GM11168 (cell line): ENCODE measurements around the gene PDE4D.

Experiments used
- in situ Hi-C: fragments of 300-500 bp; cut with MboI; formaldehyde crosslinking; loops from one replicate; pipeline ENCODE4 v1.12.0; 2022; ENCODE audit warnings: low sequenced_read_pairs; ENCODE audit not compliant: unreplicated experiment

PDE4D gene

DNA sequence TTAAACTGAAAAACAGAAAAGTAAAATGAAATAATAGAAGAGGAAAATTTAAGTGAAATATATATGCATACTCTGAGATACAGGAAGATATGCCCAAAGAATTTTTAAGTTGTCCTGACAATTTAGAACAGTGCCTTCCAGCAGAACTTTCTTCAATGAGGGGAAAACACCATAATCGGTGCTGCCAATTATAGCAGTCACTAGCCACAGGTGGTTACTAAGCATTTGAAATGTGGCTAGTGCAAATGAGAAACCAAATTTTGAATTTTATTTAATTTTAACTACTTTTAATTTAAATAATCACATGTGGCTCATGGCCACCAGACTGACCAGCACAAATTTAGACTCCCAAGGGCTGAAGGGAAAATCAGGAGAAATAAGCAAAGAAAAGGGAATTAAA is 900.1 kb downstream of the PDE4D start:
- in situ Hi-C loops, result no loop called here

GRCh38 chr5:58988938-58989337 is 904.6 kb downstream of the PDE4D start:
- in situ Hi-C loops, result no loop called here

- in situ Hi-C loops, result no loop called here
Observed at GRCh38 chr5:58987193-58987592, 906.3 kb downstream of the PDE4D start.

- in situ Hi-C loops, result no loop called here
Observed at GRCh38 chr5:58986281-58986680, 907.2 kb downstream of the PDE4D start.

DNA sequence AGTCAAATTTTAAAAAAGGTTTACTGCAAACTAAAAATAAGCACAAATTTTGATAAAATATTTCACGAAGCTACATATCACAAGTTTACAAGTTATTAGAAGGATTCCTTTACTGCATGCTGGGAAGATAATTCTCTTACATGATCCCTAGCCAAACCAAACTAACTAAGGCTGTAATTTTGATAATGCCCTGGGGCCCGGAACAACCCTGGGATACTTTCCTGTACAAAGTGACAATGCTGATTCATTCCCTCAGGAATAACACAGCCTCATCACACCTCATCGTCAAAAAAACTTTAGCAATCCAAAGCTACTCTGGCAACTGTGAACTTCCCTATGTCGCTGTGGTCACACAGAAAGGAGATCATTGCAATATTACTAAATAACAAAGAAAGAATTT is 907.8 kb downstream of the PDE4D start:
- in situ Hi-C loops, result no loop called here

- in situ Hi-C loops, result no loop called here
Observed at GRCh38 chr5:58985311-58985710, 908.2 kb downstream of the PDE4D start.

DNA sequence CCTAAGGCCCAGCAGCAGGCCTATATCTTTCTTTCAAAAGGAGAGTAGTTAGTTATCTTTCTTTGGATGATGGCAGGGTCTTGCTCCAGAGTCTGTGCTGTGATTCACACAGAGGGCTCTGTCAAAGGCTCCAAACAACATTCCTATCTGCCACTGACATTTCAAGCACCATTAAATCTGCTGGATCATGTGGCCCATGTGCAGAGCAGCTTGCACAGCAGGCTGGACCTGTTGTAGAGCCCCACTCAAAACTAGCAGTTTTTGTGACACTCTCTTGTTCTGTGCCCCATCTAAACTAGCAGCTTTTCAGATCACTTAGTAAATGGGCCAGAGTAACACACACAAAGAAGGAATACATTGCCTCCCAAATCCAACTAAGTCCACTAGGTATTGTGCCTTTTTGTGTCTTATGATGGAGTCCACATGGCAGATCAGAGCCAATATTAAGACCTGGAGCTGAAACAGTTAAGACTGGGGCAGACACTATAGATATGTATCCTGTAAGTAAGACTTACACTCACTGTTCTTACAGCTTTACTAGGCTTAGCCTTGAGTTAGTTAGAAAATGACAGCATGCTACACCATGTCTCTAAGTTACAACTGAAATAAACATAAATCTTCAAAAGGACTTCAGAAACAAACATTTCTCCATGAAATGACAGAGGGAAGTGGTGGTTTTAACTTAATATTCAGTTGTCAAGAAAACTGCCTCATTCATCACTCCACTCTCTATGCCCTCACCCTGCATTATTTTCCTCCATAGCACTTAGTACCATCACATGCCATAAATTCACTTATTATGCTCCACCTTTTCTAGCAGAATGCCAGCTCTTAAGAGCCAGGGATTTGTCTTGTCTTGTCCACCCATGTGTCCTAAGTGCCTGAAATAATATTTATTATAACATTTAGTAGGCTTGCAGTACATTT is 909.7 kb downstream of the PDE4D start:
- in situ Hi-C loops, result no loop called here

- in situ Hi-C loops, result no loop called here
Observed at GRCh38 chr5:58980890-58981289, 912.6 kb downstream of the PDE4D start.

GRCh38 chr5:58979090-58979489 is 914.4 kb downstream of the PDE4D start:
- in situ Hi-C loops, result no loop called here

DNA sequence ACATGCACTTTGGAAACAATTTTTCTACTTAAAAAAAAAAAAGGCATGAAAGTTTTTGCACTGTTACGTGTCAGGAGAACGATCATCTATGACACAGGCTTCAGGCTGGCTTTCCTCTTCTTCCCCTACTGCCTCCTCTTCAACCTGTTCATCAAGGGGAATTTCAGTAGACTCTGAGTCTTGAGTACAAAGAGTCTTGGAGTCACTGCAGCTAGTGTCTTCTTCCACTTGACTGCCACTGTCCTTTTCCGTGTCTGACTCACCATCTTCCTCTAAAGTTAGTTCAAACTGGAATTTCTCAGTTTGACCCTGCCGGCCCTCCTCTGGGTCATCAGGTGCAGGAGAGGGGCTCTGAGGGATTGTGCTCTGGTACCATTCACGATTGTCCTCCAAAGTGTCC is 918.9 kb downstream of the PDE4D start:
- in situ Hi-C loops, result no loop called here

- in situ Hi-C loops, result no loop called here
Observed at GRCh38 chr5:58974083-58974482, 919.4 kb downstream of the PDE4D start.

GRCh38 chr5:58972301-58972700 is 921.2 kb downstream of the PDE4D start:
- in situ Hi-C loops, result no loop called here

- in situ Hi-C loops, result no loop called here
Observed at GRCh38 chr5:58970766-58971165, 922.8 kb downstream of the PDE4D start.

GRCh38 chr5:58969795-58970194 is 923.7 kb downstream of the PDE4D start:
- in situ Hi-C loops, result no loop called here

DNA sequence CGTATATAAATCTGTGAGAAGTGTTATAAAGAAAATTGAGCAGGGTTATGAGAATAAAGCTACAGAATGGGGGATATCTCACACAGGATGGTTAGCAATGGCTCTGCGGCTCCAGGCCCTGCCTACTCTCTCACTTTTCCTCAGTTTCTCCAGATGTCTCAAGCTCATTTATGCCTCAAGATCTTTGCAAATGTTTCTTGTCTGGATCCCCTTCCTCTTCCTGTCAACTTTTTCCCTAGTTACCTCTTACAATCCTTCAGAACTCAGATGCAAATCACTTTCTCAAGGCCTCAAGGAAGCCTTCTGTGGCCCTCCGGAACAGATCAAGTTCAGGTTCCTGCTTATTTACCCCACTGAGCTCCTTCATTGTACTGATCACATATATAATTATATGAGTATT is 924.3 kb downstream of the PDE4D start:
- in situ Hi-C loops, result no loop called here

- in situ Hi-C loops, result no loop called here
Observed at GRCh38 chr5:58968350-58968749, 925.2 kb downstream of the PDE4D start.

DNA sequence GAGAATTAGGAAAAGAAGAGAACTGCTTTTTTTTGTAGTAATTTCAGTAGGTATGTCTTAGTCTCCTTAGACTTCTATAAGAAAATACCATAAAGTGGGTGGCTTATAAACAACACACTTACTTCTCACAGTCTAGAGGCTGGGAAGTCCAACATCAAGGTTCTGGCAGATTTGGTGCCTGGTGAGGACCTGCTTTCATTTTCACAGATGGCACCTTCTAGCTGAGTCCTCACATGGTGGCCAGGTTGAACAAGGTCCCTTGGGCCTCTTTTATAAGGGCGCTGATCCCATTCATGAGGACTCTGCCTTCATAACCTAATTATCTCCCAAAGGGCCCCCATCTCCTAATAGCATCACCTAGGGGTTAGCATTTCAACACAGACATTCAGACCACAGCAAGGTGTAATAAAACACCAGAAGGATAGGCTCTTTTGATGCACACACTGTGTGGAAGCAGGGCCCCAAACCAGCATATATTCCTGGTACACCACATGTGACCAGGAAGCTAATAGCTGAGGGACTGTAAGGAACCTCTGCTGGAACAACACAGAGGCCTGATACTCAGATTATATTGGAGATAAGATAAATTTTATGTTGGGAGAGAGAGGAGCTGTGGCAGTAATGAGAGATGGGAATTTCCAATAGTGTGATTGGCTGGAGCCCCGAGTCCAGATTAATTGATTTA is 925.8 kb downstream of the PDE4D start:
- in situ Hi-C loops, result no loop called here

GRCh38 chr5:58965677-58966414 is 927.7 kb downstream of the PDE4D start:
- in situ Hi-C loops, result no loop called here

GRCh38 chr5:58963821-58964220 is 929.7 kb downstream of the PDE4D start:
- in situ Hi-C loops, result no loop called here

- in situ Hi-C loops, result no loop called here
Observed at GRCh38 chr5:58963361-58963760, 930.2 kb downstream of the PDE4D start.
